OCI-M2 (cell line): ENCODE data around the gene CELSR2.
"Not testable (repeated sequence)": the region's sequence is repeated elsewhere in the genome, so short reads cannot be mapped to it uniquely, and the experiment has no call there.

Experiments used
- DNase-seq: peaks from one replicate; lab custom pipeline; 2025; ENCODE audit not compliant: unreplicated experiment; lab: John Stamatoyannopoulos, UW

Gene CELSR2

DNA sequence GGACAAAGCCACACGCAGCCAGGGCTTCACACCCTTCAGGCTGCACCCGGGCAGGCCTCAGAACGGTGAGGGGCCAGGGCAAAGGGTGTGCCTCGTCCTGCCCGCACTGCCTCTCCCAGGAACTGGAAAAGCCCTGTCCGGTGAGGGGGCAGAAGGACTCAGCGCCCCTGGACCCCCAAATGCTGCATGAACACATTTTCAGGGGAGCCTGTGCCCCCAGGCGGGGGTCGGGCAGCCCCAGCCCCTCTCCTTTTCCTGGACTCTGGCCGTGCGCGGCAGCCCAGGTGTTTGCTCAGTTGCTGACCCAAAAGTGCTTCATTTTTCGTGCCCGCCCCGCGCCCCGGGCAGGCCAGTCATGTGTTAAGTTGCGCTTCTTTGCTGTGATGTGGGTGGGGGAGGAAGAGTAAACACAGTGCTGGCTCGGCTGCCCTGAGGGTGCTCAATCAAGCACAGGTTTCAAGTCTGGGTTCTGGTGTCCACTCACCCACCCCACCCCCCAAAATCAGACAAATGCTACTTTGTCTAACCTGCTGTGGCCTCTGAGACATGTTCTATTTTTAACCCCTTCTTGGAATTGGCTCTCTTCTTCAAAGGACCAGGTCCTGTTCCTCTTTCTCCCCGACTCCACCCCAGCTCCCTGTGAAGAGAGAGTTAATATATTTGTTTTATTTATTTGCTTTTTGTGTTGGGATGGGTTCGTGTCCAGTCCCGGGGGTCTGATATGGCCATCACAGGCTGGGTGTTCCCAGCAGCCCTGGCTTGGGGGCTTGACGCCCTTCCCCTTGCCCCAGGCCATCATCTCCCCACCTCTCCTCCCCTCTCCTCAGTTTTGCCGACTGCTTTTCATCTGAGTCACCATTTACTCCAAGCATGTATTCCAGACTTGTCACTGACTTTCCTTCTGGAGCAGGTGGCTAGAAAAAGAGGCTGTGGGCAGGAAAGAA, 25.5 kb downstream of the CELSR2 start:
- no peak for DNase-seq

DNA sequence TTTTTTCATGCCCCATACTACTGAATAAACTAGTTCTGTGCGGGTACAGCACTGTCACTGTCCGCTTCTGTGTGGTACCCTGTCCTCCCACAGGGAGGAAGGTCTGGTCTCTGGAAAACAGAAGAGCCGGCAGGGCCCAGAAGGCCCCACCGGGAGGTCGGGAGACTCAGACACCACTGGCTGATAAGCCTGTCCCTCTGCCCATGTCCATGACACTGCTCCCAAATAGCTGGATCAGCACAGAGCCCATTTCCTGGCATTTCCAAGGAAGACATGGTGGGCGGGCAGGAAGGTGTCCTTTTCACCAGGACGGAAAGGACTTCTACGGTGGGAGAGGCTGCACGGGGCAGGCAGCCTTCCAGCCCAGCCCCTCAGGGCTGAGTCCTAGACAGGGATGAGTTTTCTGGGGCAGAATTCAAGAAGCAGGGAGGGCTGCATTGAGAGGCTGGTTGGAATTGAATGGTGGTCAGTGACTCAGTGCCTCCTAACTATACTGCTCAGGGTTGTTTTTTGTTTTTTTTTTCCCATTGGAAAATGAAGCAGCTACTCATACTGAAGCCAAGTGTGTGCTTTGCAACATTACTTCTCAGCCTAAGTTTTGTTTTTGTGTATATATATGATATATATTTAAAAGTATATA, 26.5 kb downstream of the CELSR2 start:
- DNase-seq = no peak

DNA sequence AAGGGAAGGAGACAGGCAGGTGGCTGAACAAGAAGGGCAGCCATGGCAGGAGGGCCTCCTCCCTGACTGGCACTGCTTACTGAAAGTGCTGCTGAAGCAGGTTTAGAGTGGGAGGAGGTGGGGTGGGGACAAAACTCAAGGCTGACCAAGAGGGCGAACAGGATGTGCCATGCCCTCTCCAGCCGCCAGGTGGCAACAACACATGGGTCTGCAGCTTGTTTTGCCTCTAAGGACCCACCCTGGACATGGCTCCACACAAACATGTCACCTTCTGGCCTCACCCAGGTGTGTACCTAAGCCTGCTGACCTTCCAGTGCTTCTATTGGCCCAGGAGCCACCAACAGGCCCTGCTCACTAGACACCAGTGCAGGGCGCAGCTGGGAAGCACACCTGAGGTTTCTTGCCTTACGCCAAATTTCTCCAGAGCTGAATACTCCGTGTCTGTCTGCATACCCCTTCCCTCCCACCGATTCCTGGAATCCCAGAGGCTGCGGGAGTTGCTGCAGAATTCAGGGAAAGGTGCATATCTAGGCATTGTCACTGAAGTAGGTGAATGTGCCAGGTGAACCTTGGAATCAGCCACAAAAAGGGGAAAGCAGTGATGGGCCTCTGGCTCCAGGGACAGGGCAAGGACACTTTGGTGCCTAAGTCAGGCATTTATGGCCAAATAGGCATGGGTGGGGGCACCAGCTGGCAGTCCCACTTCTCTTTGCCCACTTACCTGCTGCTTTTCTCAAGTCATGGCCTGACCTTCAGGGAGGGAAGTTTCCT, 28.3 kb downstream of the CELSR2 start:
- DNase-seq = peak; percentile 37

DNA sequence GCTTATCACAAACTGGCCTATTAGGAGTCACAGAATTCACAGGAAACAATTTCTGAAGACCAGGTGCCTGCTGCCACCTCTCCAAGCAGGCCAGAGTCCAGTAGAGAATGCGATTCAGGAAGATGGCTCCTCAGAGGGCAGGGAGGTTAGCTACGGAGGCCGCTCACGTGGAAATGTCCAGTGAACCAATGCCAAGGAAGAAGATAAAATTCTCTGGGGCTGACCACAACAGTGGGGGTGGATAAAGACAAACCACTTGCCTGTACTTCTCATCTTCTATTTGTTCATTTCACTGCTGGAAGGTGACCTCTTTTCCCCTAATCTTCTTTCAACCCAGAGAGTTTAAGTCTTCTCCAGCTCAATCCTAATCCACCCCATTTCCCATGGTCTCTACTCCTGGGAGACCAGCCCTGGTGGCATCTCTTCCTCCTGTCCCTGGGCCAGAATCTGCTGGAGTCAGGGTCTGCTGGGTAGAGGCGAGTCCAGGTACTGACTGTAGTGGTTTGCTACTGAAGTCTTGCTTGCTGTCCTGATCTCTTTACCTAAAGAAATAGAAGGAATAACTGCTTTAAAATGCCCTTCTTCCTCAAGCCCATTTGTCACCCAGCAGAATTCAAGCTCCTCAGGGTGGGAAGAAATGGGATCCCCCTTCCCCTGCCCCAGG, 30.4 kb downstream of the CELSR2 start:
- no peak for DNase-seq

DNA sequence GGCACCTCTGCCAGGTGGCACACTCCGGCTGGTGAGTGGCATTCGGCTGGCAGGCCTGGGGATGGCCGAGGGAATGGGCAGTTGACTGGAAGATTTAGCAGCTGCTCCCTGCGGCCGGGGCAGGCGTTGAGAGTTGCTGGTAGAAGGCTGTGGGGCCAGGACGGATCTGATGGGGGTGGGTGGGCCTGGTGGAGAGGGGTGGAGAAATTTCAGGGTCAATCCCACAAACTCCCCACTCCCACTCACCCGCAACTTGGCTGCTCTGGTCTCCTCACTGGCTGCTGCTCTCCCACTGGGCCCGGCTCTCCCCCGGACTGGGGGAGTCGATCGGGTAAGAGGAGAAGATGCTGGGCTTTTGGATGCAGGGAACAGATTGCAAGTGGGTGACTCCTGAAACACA, 31.5 kb downstream of the CELSR2 start:
- no peak for DNase-seq

DNA sequence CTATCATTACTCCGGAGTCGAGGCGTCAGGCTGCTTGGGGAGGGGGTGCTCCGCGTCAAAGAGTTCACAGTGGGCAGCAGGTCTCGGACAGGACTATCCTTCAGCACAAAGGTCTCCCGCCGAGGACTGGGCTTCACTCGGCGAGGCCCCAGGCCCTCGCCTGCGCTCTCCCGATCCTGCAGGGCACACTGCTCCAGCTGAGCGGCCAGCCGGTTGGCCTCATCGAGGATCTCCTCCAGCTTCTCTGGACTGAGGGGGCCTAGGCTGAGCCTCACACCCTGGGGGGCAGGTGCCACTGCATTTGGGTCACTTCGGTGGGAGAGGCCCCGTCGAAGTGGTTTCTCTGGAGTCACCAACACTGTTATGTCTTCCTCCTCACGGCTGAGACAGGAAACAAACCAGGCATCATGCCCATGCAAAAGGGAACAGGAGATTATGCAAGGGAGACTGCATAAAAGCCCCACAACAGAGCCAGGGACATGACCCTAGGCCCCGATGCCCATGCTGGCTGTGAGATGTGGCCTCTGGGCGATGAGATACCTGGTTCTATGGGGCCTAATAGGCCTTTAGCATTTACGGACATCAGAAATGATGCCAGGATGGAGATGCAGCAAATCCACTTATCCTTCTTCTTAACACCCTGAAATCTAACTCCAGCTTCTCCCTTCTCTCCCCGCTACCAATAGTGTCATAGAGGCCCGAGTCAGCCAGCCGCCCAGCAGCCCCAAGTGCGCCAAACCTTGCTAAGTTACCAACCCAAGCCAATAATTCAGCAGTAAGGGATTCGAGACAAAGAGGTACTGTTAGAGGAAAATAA, 32.5 kb downstream of the CELSR2 start:
- DNase-seq = no peak

DNA sequence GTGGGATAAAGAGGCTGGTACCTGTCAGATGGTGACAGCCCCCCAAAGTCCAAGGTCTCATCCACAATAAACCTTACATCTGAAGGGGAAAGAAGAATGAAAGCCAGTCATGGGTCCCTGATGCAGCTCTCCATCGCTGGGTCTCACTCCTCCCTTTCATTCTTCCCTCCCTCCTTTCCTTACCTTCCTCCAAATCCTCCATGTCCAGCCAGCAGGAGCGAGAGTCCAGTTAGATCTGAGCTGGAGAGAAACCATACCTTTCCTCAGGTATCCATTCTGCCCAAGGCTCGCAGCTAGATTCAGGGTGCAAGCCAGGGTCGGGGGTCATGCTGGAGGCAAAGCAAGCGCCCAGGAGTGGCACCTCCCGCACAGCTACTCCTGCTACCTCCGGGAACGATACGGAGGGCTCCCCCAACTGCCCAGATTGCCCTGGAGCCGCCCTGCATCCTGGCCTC, 33.2 kb downstream of the CELSR2 start:
- no peak for DNase-seq

DNA sequence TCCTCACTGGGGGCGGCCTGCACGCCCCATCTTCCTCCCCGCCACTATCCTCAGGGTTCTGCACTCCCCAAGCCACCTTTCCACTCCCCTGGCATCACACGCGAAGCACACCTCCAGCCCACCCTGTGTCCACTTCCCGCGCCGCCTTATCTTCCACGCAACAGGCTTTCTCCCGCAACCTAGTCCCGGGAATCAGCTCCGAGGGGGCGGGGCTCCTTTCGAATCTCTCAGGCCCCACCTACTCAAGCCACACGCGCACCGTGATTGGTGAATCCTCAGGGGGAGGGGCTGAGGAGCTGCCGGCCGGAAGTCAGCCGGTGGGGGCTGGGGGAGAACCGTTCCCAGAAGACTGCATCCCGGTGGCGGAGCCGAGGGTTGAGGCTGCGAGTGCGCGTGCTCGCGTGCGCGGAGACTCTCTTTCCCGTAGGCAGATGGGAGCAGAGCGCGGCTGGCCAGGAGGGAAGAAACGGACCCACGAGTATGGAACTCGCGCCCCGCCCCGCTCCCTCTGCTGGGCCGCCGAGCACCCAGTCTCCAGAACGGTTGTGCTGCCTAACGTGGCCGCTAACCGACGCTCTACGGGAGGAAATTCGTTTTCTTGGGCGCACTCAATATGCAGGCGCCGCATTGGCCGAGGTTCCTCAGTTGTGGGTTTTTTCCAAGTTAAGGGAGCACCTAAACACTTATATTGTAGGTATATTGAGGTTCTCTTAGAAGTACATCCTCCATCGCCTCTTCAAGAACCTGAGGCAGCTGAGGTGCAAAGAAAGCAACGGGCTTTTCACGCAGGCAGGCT, 33.8 kb downstream of the CELSR2 start, which contains the start of gene PSRC1:
PSRC1 (minus strand) TSS at position 194 of the 796 bp plus-strand sequence.
- peak; percentile 52 for DNase-seq

DNA sequence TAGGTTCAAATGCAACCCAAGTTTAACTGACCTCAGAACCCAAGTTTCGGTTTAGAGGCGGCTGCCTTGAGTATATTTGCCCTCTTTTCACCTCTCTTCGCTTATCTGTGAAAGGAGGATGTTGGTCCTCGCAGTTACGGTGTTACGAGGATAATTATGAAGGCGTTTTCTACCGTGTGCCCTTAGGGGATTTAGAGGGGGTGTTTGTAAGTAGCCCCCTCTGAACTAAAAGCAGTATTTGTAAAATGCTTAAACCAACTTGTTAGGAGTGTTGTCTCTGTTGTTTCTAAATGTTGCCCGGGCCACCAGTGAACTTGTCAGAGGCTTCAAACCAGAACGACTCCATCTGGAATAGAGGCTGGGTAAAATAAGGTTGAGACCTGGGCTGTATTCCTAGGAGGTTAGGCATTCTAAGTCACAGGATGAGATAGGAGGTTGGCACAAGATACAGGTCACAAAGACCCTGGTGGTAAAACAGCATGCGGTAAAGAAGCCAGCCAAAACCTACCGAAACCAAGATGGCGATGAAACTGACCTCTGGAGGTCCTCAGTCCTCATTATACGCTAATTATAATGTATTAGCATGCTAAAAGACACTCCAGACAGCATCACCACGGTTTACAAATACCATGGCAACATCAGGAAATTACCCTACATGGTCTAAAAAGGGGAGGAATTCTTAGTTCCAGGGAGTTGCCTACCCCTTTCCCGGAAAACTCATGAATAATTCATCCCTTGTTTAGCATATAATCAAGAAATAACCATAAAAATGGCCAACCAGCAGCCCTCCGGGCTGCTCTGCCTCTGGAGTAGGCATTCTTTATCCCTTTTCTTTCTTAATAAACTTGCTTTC, 34.6 kb downstream of the CELSR2 start:
- DNase-seq = no peak

DNA sequence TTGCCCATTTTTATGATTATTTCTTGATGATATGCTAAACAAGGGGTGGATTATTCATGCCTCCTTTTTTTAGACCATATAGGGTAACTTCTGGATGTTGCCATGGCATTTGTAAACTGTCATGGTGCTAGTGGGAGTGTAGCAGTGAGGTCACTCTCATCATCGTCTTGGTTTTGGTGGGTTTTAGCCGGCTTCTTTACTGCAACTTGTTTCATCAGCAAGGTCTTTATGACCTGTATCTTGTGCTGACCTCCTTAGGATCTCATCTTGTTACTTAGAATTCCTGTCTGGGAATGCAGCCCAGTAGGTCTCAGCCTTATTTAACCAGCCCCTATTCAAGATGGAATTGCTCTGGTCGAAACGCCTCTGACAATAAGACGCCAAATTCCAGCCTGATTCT, 37.4 kb downstream of the CELSR2 start:
- DNase-seq = not testable (repeated sequence)

DNA sequence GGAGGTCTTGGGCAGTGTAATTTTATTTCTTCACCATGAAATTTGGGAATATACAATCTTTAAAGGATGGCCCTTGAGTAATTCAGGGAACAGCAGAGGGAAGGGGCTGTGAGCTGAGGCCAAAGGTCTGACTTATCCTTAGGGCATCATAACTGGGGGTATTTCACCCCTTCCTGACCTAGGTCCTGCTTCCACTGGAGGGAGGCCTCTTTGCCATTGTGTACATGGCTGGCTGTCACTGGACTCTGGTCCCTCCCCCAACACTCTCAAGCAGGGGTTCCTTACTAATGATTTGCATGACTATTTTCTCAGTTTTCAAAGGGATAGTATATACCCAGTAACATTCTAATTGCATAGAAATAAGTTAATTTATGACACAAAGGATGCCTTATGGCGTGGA, 40.8 kb downstream of the CELSR2 start:
- DNase-seq = no peak

DNA sequence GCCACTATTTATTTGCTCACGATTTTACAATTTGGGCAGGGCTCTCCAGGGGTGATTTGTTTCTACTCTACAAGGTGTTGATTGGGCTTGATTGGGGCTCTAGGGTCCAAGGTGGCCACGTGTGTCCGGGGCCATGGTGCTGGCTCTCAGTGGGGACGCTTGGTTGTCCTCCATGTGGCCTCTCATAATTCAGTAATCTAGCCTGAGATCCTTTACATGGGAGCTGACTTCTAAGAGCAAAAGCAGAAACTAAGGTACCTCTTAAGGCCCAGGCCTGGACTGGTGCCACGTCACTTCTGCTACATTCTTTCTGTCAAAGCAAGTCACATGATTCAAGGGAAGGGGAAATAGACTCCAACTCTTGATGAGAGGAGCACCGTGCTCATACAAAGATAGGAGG, 41.7 kb downstream of the CELSR2 start:
- no peak for DNase-seq

DNA sequence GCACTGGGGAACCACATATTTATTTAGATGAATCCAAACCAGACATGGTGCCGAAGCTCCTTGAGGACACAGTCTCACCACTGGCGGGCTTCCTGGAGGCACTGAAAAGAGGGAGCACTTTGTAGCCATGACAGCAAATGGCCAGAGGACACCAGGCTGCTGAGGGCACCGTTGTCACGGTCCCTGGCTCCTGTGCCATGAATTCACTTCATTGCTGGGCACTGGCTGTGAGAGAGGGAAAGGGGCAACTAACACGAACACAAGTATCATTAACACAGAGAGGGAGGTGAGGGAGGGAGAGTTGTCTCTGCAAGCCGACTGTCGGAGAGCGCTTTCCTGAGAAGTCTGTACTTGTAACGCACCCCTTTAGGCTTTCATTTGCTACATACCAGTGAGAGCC, 43.0 kb downstream of the CELSR2 start:
- no peak for DNase-seq

DNA sequence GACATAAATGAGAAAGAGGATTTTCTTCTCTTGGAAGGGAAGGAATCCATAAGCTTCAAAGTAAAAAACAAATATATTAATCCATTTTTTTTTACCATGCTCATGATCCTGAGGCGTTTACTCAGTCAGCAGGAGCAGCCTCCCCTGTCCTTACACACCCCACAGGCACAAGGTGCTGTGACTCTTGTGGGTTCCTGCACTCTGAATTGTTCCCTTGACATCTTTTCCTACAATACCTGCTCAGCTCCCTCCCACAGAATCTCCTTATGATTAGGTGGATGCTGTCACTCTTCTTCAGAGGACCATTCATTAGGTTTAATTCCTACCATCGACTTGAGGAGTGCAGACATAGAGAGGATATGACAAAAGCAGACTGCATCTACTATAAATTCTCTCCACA, 43.7 kb downstream of the CELSR2 start:
- DNase-seq = no peak

DNA sequence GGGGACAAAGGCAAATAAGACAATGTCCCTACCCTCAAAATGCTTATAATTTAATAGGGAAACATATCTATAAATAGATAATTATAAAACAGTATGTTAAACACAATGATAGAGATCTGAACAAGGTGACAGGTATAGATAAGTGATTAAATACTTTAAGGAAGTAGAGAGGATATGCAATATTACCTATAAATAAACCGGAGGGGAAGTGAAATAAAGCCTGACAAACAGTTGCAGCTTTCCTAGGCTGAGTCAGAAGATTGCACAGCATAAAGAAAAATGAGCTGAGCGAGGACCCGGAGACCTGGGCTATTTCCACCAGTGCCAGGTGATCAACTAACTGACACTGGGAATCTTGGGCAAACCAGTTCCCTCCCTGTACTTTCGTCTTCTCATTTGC, 45.1 kb downstream of the CELSR2 start:
- no peak for DNase-seq

DNA sequence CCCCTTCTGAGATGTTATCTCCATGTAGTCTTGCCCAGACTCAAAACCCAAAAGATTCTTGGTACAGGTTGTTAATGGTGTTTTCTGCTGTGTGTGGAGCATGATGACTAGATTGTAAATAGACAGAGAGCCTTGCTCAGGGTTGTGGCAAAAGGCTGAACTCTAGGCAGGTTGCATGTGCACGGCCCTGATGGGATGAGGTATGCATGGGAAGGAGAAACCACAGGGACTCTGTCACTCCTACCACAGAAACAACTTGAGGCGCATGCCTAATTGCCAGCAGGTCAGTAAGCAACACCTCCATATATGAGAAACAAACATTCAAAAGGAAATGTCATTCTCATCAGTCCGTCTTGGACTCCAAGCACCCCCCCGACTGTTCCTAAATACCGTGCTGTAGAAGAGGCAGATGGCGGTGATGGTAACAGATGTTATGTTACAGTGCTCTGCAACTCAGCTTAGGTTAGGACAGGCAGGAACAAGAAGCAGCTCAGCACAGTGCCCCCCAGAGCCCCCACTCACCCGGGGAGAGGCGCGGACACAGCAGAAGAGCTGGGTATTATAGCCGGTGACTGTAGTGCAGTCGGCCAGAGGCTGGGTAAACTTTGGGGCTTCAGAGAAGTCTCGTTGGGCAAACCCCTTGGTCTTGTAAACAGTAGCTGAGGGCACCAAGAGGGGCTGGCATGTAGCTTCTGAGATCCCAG, 46.5 kb downstream of the CELSR2 start:
- no peak for DNase-seq

DNA sequence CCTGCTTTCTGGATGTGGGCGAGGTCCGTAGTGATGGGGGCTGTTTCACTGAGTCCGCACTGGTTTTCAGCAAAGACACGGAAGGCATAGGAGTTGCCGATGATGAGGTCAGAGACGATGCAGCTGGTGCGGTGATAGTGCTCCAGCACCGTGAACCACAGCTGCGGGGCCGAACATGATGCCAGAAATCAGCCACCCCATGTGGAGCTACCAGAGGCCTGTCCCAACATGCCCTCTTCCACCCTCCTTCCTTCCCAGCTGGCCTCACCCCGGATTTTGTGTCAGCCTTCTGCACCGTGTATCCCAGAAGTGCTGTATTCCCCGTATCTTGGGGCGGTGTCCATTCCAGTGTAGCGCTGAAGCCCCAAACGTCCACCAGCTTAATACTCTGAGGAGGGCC, 47.4 kb downstream of the CELSR2 start:
- no peak for DNase-seq
